HG02571 (cell line): Measurements from ENCODE around the gene ODF2.

Experiments
- ATAC-seq: cut with Tn5 transposase; IDR thresholded peaks from one replicate; pipeline ENCODE4 v1.9.1; 2021; ENCODE audit warnings: mild to moderate bottlenecking, moderate library complexity; ENCODE audit not compliant: unreplicated experiment

Gene ODF2

DNA sequence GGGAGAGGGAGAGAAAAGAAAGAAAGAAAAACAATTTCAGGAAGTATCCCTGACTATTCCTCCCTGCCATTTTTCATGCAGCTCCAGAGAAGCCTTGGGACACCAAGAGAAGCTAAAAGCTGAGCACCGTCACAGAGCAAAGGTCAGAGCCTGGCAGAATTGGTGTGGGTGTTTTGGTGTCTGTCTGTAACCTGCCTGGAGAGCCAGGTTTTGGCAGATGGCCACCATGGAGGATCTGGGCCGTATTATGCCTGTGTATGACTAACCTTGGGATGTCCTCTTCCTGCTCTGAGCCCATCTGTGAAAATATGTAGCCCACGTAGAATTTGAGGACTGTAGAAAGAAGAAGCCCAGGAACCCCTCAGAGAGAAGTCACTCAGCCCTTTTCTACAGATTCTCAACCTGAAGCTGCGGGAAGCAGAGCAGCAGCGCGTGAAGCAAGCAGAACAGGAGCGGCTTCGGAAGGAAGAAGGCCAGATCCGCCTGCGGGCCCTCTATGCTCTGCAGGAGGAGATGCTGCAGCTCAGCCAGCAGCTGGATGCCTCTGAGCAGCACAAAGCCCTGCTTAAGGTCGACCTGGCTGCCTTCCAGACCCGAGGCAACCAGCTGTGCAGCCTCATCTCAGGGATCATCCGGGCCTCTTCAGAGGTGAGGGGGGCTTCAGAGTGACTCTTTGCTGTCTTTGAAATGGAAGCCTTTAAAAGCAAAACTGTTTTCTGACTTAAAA, 67.6 kb downstream of the ODF2 start:
- no peak for ATAC-seq

DNA sequence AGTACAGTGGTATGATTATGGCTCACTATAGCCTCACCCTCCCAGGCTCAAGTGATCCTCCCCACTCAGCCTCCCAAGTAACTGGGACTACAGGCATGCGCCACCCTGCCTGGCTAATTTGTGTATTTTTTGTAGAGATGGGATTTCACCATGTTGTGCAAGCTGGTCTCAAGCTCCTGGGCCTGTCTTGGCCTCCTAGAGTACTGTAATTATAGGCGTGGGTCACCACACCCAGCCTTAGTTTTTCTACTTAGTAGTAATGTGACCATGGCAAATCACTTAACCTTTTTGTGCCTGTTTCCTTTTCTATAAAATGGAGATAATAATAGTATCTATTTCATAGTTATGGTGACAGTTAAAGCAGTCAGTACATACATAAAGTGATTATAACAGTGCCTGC, 70.9 kb downstream of the ODF2 start:
- ATAC-seq = no peak

DNA sequence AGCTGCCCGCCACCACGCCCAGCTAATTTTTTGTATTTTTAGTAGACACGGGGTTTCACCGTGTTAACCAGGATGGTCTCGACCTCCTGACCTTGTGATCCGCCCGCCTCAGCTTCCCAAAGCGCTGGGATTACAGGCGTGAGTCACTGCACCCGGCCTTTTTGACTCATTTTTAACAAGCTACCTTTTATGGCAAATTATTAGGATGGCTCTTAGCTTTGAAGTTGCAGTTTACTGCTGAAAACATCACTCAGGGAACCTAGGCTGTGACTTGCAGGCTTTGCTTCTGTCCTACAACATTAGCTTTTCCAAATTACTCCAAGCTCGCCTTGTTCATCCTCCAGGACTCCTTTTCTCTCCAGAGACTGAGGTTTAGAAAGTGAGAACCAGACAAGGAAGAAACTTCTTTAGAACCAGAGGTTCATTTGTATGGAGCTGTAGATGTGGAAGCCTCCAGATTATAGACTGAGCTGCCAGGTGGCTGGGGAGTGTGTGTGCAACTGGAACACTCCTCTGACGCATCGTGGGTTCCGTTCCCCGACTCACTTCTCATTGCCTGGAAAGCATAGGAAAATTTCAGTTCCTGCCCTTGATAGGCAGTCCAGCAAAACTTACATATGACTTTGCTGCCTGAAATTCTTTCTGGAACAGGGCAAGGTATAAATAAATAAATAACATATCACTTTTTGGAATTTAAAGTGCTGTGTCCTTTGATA, 72.8 kb downstream of the ODF2 start:
- ATAC-seq = no peak

DNA sequence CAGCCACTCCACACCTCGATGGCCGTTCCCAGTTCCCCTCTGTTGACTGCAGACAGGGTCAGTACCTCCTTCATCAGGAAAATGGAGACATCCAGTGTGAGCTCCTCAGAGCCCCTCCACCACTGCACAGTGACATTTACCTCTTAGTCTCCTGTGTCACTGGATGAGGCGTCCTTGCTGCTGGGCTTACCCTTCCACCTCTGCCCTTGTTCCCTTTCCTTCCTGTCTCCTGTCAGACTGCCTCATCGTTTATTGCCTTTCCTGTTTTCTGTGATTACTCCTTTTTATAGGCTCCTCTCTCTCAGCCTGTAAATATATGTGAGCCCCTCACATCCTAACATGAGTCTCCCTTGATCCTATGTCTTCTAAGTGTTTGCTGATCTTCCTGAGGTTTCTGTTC, 73.4 kb downstream of the ODF2 start:
- no peak for ATAC-seq

DNA sequence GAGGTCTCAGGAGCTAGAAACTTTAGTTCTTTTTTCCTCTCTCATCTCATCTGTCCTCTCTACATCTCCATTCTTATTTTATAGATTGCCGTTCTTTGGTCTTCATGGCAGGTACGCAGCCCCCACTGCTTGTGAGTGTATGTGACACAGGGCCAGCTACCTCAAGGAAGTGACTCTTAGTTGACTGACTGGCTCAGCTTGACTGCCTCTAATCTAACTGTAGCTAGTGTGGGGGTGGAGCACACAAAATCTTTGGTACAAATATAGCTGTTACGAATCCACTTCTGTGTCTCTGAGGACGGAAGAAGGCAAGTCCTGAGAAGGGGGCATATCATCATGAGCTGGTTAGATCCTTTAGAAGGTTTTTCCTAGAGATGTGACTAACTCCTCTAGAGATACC, 76.8 kb downstream of the ODF2 start:
- ATAC-seq = no peak

DNA sequence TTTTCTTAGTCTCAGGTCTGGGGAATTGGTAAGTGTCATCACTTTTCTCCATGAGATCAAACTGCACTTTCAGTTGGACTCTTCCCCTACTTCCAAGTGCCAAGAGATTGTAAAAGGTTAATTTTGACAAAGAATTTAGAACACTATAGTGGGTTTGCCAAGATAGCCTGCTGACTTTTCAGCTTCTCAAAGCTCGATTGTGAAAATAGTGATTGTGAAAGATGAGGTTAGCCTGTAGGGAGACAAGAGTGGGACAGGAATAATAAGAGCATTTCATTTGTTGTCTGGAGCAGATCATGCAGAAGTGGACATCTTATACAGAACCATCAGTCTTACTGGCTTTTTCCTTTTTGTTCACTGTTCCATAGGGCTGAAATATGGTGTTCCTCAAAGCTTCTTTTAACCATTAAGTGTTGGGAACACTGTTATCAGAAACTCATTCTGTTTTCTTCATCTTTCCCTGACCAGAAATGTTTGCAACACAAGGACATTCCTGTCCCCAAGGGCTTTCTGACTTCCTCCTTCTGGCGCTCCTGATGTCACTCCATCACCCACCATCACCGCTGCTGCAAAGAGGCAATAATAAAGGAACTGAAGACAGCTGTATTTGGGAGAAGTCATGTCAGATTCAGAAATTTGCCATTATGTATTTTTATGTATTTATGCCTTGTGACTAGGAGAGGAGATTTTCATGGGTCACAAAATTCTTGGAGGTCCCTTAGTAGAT, 85.0 kb downstream of the ODF2 start:
- ATAC-seq = no peak

DNA sequence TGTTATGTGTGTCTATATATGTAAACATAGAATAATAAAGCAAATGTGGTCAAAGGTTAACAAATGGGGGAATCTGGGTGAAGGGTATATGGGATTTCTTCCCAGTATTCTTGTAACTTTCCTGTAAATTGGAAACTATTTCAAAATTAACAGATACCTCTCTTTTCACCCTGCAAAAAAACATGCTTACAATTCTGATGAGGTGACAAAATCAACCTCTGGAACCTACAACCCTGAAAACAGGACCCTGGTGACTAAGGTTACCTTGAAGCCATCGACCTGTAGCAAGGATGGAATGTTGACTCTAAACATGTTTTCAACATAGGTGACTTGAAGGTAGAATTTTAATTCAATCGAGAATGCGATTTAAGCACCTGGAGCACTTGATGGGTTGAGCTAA, 90.7 kb downstream of the ODF2 start:
- ATAC-seq = no peak

DNA sequence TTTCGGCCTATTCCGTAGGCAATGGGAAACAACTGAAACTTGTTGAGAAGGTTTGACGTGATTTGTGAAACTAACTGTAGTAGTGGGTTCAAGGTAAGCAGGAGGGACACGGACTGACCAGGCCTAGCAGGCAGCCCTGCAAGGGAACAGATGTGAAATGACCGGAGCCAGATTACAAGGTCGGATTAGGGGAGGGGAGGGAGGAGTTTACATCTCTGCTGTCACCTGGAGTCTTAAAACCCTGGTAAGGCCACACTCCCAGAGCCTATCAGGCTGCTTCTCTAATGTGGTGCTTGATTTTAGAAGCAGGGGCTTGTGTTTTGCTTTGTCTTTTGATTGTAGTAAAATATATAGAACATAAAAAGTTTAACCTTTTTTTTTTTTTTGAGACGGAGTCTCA, 93.1 kb downstream of the ODF2 start:
- no peak for ATAC-seq

DNA sequence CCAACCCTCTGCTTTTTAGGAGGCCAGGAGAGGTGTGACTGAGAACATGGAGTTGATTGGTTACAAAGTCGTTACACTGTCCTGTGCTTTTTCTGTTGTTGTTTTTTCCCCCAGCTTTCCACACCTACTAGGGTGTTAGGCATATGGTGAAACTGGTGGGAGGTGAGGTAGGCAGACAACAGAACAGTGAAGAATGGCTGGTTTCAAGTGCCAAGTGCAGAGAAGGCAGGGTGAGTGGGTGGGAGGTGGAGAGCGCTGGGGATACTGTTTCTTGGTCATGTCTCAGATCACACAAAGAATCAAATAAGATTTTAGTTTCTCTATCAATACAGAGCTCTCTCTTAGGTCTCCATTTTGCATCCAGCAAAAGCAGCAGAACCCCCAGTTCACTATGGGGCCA, 94.4 kb downstream of the ODF2 start:
- no peak for ATAC-seq
